HG03457 (cell line): ENCODE results near the gene LSAMP.

Source experiments
- ATAC-seq: cut with Tn5 transposase; IDR thresholded peaks from one replicate; pipeline ENCODE4 v1.9.1; 2021; ENCODE audit warnings: moderate number of reproducible peaks; ENCODE audit not compliant: unreplicated experiment

The LSAMP gene

GRCh38 chr3:116300226-116300625 lies 145.1 kb downstream of the LSAMP start:
- no peak for ATAC-seq

- no peak for ATAC-seq
Measured at GRCh38 chr3:116299646-116300081, 145.6 kb downstream of the LSAMP start.

GRCh38 chr3:116298151-116298550 lies 147.1 kb downstream of the LSAMP start:
- no peak for ATAC-seq

- ATAC-seq = no peak
Measured at GRCh38 chr3:116291141-116291540, 154.1 kb downstream of the LSAMP start.

GRCh38 chr3:116288485-116288884 lies 156.8 kb downstream of the LSAMP start:
- ATAC-seq = no peak

GRCh38 chr3:116285781-116286421 lies 159.4 kb downstream of the LSAMP start:
- ATAC-seq = no peak

GRCh38 chr3:116281313-116282143 lies 163.8 kb downstream of the LSAMP start:
- ATAC-seq = peak; percentile 59

- no peak for ATAC-seq
Measured at GRCh38 chr3:116280130-116280740, 165.1 kb downstream of the LSAMP start.

- no peak for ATAC-seq
Measured at GRCh38 chr3:116276675-116277074, 168.6 kb downstream of the LSAMP start.

- no peak for ATAC-seq
Measured at GRCh38 chr3:116270056-116270455, 175.2 kb downstream of the LSAMP start.

GRCh38 chr3:116267116-116267515 lies 178.2 kb downstream of the LSAMP start:
- ATAC-seq = no peak

GRCh38 chr3:116265976-116266584 lies 179.2 kb downstream of the LSAMP start:
- no peak for ATAC-seq

- ATAC-seq = no peak
Measured at GRCh38 chr3:116265320-116265695, 180.0 kb downstream of the LSAMP start.

- no peak for ATAC-seq
Measured at GRCh38 chr3:116264546-116265319, 180.6 kb downstream of the LSAMP start.

GRCh38 chr3:116263842-116264545 lies 181.3 kb downstream of the LSAMP start:
- ATAC-seq = no peak

GRCh38 chr3:116260491-116260890 lies 184.8 kb downstream of the LSAMP start:
- no peak for ATAC-seq

- no peak for ATAC-seq
Measured at GRCh38 chr3:116259984-116260383, 185.3 kb downstream of the LSAMP start.

- no peak for ATAC-seq
Measured at GRCh38 chr3:116256843-116257485, 188.3 kb downstream of the LSAMP start.

GRCh38 chr3:116254541-116254940 lies 190.7 kb downstream of the LSAMP start:
- no peak for ATAC-seq

- no peak for ATAC-seq
Measured at GRCh38 chr3:116253511-116253910, 191.8 kb downstream of the LSAMP start.
